H1 (cell line): ENCODE measurements around the gene ANKMY2. TPM values are rescaled to one million over a fixed set of nuclear protein-coding genes. Genes with fewer than 3 reads are reported as not detected.

Experiments used
- CTCF ChIA-PET: fragments of 300-600 bp; sonication (Branson Sonifier 250); formaldehyde crosslinking; loops from one replicate; lab custom pipeline; 2021; ENCODE audit not compliant: partially characterized antibody; lab: Charles Lee
- POLR2A ChIA-PET: fragments of 300-600 bp; sonication (Branson Sonifier 250); formaldehyde crosslinking; loops from one replicate; lab custom pipeline; 2021; ENCODE audit warnings: inconsistent platforms; ENCODE audit not compliant: partially characterized antibody; lab: Charles Lee
- DNase-seq, 2 experiments: peaks; one replicate each; pipeline versions ENCODE4 v3.0.0 to v3.0.0-alpha.2; 2010 to 2022; ENCODE audit warnings: low spot score in 2 of 2, low read depth in 1 of 2, mixed read lengths in 1 of 2
- FAIRE-seq: peaks from 2 replicates; lab custom pipeline; 2011; peaks lifted over from hg19 to GRCh38; lab: Jason Lieb, UNC
- H2AFZ ChIP-seq: 2 replicates; pipeline ENCODE4 v1.8.1; 2012; ENCODE audit warnings: low read length, inconsistent platforms
- H2AK5ac ChIP-seq: 2 replicates; pipeline ENCODE4 v1.6.1; 2013; ENCODE audit warnings: low read depth, low read length
- H2BK120ac ChIP-seq: replicated peaks from 2 replicates; pipeline ENCODE3; 2013; ENCODE audit warnings: low read depth, low read length, inconsistent platforms
- H2BK12ac ChIP-seq: 2 replicates; pipeline ENCODE4 v1.6.1; 2013; ENCODE audit warnings: low read depth, low read length
- H2BK15ac ChIP-seq: 2 replicates; pipeline ENCODE4 v1.6.1; 2013; ENCODE audit warnings: low read length
- H2BK20ac ChIP-seq: 2 replicates; pipeline ENCODE4 v1.6.1; 2013; ENCODE audit warnings: low read length
- H2BK5ac ChIP-seq: 2 replicates; pipeline ENCODE4 v1.6.1; 2013; ENCODE audit warnings: low read depth, low read length
- H3K14ac ChIP-seq: 2 replicates; pipeline ENCODE4 v1.6.1; 2013; ENCODE audit warnings: inconsistent platforms; ENCODE audit not compliant: insufficient read length
- H3K18ac ChIP-seq: 2 replicates; pipeline ENCODE4 v1.6.1; 2013; ENCODE audit warnings: low read length; ENCODE audit errors: extremely low read depth
- H3K23ac ChIP-seq: 2 replicates; pipeline ENCODE4 v1.6.1; 2013; ENCODE audit warnings: inconsistent platforms; ENCODE audit not compliant: insufficient read length
- H3K23me2 ChIP-seq: 2 replicates; pipeline ENCODE4 v1.6.1; 2013; ENCODE audit warnings: low read depth, low read length
- H3K27ac ChIP-seq: 2 replicates; pipeline ENCODE4 v1.6.1; 2011; ENCODE audit warnings: low read depth, low read length, inconsistent platforms
- H3K27me3 ChIP-seq, 4 experiments: replicated peaks in 1 of 4; 1 replicate in 1 of 4; 2 replicates in 3 of 4; pipeline versions ENCODE4 v1.6.1 to v1.8.1; 2011 to 2013; ENCODE audit warnings: low read length in 3 of 4, mild to moderate bottlenecking in 3 of 4, inconsistent platforms in 2 of 4, mixed read lengths in 2 of 4, moderate library complexity in 1 of 4; ENCODE audit not compliant: control insufficient read depth in 3 of 4, insufficient read depth in 3 of 4; ENCODE audit errors: extremely low read depth in 1 of 4
- H3K36me3 ChIP-seq, 4 experiments: 2 replicates each; pipeline versions ENCODE4 v1.6.1 to v1.8.1; 2011 to 2013; ENCODE audit warnings: mild to moderate bottlenecking in 4 of 4, low read length in 3 of 4, moderate library complexity in 2 of 4, control low read depth in 1 of 4, inconsistent platforms in 1 of 4; ENCODE audit not compliant: insufficient read depth in 4 of 4, control insufficient read depth in 2 of 4
- H3K4ac ChIP-seq: replicated peaks from 2 replicates; pipeline ENCODE3; 2013; ENCODE audit warnings: low read length, low read depth, mixed read lengths, inconsistent platforms; ENCODE audit not compliant: insufficient read length
- H3K4me1 ChIP-seq, 4 experiments: replicated peaks in 1 of 4; 1 replicate in 1 of 4; 2 replicates in 3 of 4; pipeline versions ENCODE4 v1.6.1 to v1.8.1; 2011 to 2013; ENCODE audit warnings: low read length in 3 of 4, inconsistent platforms in 2 of 4, mixed read lengths in 1 of 4; ENCODE audit not compliant: insufficient read depth in 4 of 4, control insufficient read depth in 3 of 4
- H3K4me2 ChIP-seq, 2 experiments: 2 replicates each; pipeline versions ENCODE4 v1.6.1 to v1.8.1; 2011 to 2013; ENCODE audit warnings: low read depth in 2 of 2, low read length in 2 of 2, control low read depth in 1 of 2, inconsistent platforms in 1 of 2, mild to moderate bottlenecking in 1 of 2; ENCODE audit not compliant: insufficient read depth in 1 of 2
- H3K4me3 ChIP-seq, 4 experiments: fragments of 200-600, 300-600 bp in 1 of 4; sonication (generic), shearing (Covaris generic), sonication (Bioruptor Twin) in 1 of 4; 2 replicates each; pipeline versions ENCODE4 v1.5.1 to v1.8.1; 2011 to 2016; ENCODE audit warnings: low read length in 4 of 4, low read depth in 3 of 4, control low read depth in 2 of 4, inconsistent platforms in 2 of 4, mild to moderate bottlenecking in 2 of 4, mixed read lengths in 1 of 4, moderate library complexity in 1 of 4; ENCODE audit not compliant: insufficient read depth in 2 of 4; ENCODE audit errors: extremely low read depth in 1 of 4
- H3K56ac ChIP-seq: replicated peaks from 2 replicates; pipeline ENCODE3; 2013; ENCODE audit warnings: low read depth, mild to moderate bottlenecking, mixed read lengths, low read length, inconsistent platforms; ENCODE audit not compliant: insufficient read length
- H3K79me1 ChIP-seq: 2 replicates; pipeline ENCODE4 v1.6.1; 2013; ENCODE audit warnings: low read depth, low read length, control low read depth
- H3K79me2 ChIP-seq, 2 experiments: 2 replicates each; pipeline versions ENCODE4 v1.6.1 to v1.8.1; 2012 to 2013; ENCODE audit warnings: low read length in 2 of 2, mild to moderate bottlenecking in 2 of 2, inconsistent platforms in 1 of 2; ENCODE audit not compliant: insufficient read depth in 2 of 2, control insufficient read depth in 1 of 2
- H3K9ac ChIP-seq, 4 experiments: replicated peaks in 1 of 4; 1 replicate in 1 of 4; 2 replicates in 3 of 4; pipeline versions ENCODE4 v1.6.1 to v1.8.1; 2011 to 2013; ENCODE audit warnings: low read depth in 3 of 4, low read length in 3 of 4, control low read depth in 2 of 4, mild to moderate bottlenecking in 2 of 4, moderate library complexity in 2 of 4, inconsistent platforms in 1 of 4; ENCODE audit errors: extremely low read depth in 1 of 4
- H3K9me3 ChIP-seq, 2 experiments: 2 replicates each; pipeline versions ENCODE4 v1.6.1 to v1.8.1; 2012 to 2013; ENCODE audit warnings: mild to moderate bottlenecking in 2 of 2, moderate library complexity in 2 of 2, control low read depth in 1 of 2, inconsistent platforms in 1 of 2, low read depth in 1 of 2, low read length in 1 of 2, mixed read lengths in 1 of 2; ENCODE audit not compliant: insufficient read depth in 2 of 2
- H4K20me1 ChIP-seq, 2 experiments: replicated peaks in 1 of 2; 2 replicates each; pipeline versions ENCODE3 to v1.8.1; 2011 to 2013; ENCODE audit warnings: inconsistent platforms in 2 of 2, low read length in 2 of 2, mild to moderate bottlenecking in 1 of 2; ENCODE audit not compliant: insufficient read depth in 2 of 2, control insufficient read depth in 1 of 2
- H4K5ac ChIP-seq: 2 replicates; pipeline ENCODE4 v1.6.1; 2013; ENCODE audit warnings: low read length, low read depth, mixed read lengths, inconsistent platforms; ENCODE audit not compliant: insufficient read length
- H4K8ac ChIP-seq: 2 replicates; pipeline ENCODE4 v1.8.0; 2013; ENCODE audit warnings: mild to moderate bottlenecking, moderate library complexity, low read length, inconsistent platforms; ENCODE audit not compliant: insufficient read depth; ENCODE audit errors: extremely low read depth
- H4K91ac ChIP-seq: replicated peaks from 2 replicates; pipeline ENCODE3; 2013; ENCODE audit warnings: low read length, mixed read lengths, inconsistent platforms; ENCODE audit not compliant: insufficient read length
- ASH2L ChIP-seq: fragments of 200-600, 300-600 bp; sonication (generic); IDR thresholded peaks from one replicate; pipeline ENCODE4 v1.7.1; 2017; ENCODE audit warnings: low read length
- CHD2 ChIP-seq: IDR thresholded peaks from 2 replicates; pipeline ENCODE4 v1.6.1; 2012; ENCODE audit warnings: low read length, improper control_type of control experiment
- KDM5A ChIP-seq: fragments of 200-600 bp; IDR thresholded peaks from 2 replicates; pipeline ENCODE4 v1.7.1; 2012; ENCODE audit warnings: mild to moderate bottlenecking, low read length, inconsistent platforms, mixed read lengths
- POLR2AphosphoS5 ChIP-seq: IDR thresholded peaks from 2 replicates; pipeline ENCODE4 v1.6.1; 2011; ENCODE audit warnings: low read depth, low read length
- SAP30 ChIP-seq: fragments of 300-600 bp; sonication (generic); IDR thresholded peaks from 2 replicates; pipeline ENCODE4 v1.7.1; 2012; ENCODE audit warnings: low read length, moderate library complexity, mild to moderate bottlenecking, inconsistent platforms; ENCODE audit not compliant: insufficient read depth, insufficient replicate concordance
- SIN3A ChIP-seq, 2 experiments: IDR thresholded peaks in 1 of 2; conservative IDR thresholded peaks in 1 of 2; 2 replicates each; pipeline ENCODE4 v1.6.1; 2011 to 2012; ENCODE audit warnings: low read length in 2 of 2, improper control_type of control experiment in 1 of 2, low read depth in 1 of 2, mild to moderate bottlenecking in 1 of 2
- SIX5 ChIP-seq: IDR thresholded peaks from 2 replicates; pipeline ENCODE4 v1.6.1; 2011; ENCODE audit warnings: mild to moderate bottlenecking, low read depth, low read length
- SUZ12 ChIP-seq: fragments of 200-600 bp; sonication (generic); IDR thresholded peaks from 2 replicates; pipeline ENCODE4 v1.6.1; 2012; ENCODE audit warnings: mild to moderate bottlenecking, inconsistent platforms, low read length, moderate library complexity, mixed read lengths
- TAF1 ChIP-seq: IDR thresholded peaks from 2 replicates; pipeline ENCODE4 v1.6.1; 2011; ENCODE audit warnings: mild to moderate bottlenecking, low read depth, low read length
- TAF7 ChIP-seq: optimal IDR thresholded peaks from 2 replicates; pipeline ENCODE3; 2011; ENCODE audit warnings: low read depth, mild to moderate bottlenecking, inconsistent platforms, low read length, moderate library complexity, borderline replicate concordance
- YY1 ChIP-seq: IDR thresholded peaks from 2 replicates; pipeline ENCODE4 v1.6.1; 2011; ENCODE audit warnings: low read depth, mild to moderate bottlenecking, low read length
- WGBS, 2 experiments: shearing (Covaris generic) in 1 of 2; methylation state at CpG; one replicate each; pipeline versions ENCODE4 v1.1.6 to v1.1.7; 2013 to 2015; ENCODE audit warnings: low lambda C conversion rate in 2 of 2, mixed read lengths in 2 of 2, inconsistent platforms in 1 of 2, low coverage in 1 of 2, missing lambda C conversion rate in 1 of 2; ENCODE audit not compliant: insufficient replicate concordance in 2 of 2, insufficient coverage in 1 of 2, insufficient read length in 1 of 2; ENCODE audit errors: extremely low coverage in 1 of 2, missing lambda C conversion rate in 1 of 2; 5-methylcytosine and 5-hydroxymethylcytosine counted together
- polyA plus RNA-seq, 7 experiments: library from polyadenylated mRNA; depleted of rRNA in 3 of 7; stranded (reverse) in 5 of 7; unstranded in 2 of 7; fragments of >200 nt in 5 of 7; fragments of 200-250 nt in 2 of 7; gene quantifications; 1 replicate in 5 of 7; 2 replicates in 1 of 7; 4 replicates in 1 of 7; pipeline versions ENCODE4 v1.2.1 to v1.2.3, GENCODE V29; 2011 to 2013; ENCODE audit warnings: missing spikeins in 2 of 7, mixed read lengths in 2 of 7
- total RNA-seq: library from RNA; stranded (reverse); fragmentation: NEBNext Ultra II Directional; extraction: Animal tissue kit (Norgen Biotek cat#: 25700); gene quantifications from 2 replicates; pipeline ENCODE4 v1.2.1, GENCODE V29; 2021
- TF ChIP-seq, protein P1 (sequence below): IDR thresholded peaks from 2 replicates; pipeline ENCODE4 v1.6.1; 2011; ENCODE audit warnings: low read length, improper control_type of control experiment
- TF ChIP-seq, protein P2 (sequence below): IDR thresholded peaks from 2 replicates; pipeline ENCODE4 v1.6.1; 2011; ENCODE audit warnings: low read depth, mild to moderate bottlenecking, low read length; ENCODE audit not compliant: insufficient read depth

The ANKMY2 gene
- total and polyA plus RNA-seq, 2 of the 8 experiments (the other 6 are each of a cell fraction or from before 2014, with no cell fraction given), result 5.2 to 9.3 TPM

DNA sequence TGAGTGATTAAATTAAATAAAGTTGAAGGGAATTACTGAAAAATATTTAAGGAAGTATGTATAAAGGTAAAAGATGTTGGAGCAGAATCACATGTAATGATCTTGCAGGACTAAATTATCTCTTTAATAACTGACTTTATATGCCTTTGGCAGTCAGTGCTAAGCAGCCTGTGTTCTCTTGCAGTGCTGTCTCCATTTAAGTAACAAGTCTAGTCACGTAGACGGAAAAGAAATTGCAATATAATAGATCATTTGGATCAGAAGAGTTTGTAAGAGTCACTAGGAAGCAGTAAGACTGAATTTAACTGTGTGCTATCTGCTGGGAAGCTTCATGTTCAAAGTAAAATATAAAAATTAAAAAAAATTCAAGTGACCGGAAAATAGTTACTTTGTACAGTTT, 21.8 kb upstream of the ANKMY2 start:
- H2AK5ac ChIP-seq, result no peak overlapping the region
- DNase-seq, result no peak
- POLR2A ChIA-PET, result no interaction called here
- no peak for TF ChIP-seq SIN3A (conservative IDR thresholded peaks at IDR 0.05 in 1 of 2, IDR thresholded peaks at IDR 0.05 in 1 of 2; ENCODE audit: low read depth in 1 of 2, low read length in 2 of 2)
- no peak for TF ChIP-seq SAP30
- no peak for TF ChIP-seq CHD2
- no peak for TF ChIP-seq ASH2L
- no peak for TF ChIP-seq SUZ12
- TF ChIP-seq KDM5A, result no peak
- no peak for TF ChIP-seq SIX5
- no peak for TF ChIP-seq TAF1
- TF ChIP-seq YY1, result no peak
- TF ChIP-seq TAF7, result no peak
- TF ChIP-seq, protein P1, sequence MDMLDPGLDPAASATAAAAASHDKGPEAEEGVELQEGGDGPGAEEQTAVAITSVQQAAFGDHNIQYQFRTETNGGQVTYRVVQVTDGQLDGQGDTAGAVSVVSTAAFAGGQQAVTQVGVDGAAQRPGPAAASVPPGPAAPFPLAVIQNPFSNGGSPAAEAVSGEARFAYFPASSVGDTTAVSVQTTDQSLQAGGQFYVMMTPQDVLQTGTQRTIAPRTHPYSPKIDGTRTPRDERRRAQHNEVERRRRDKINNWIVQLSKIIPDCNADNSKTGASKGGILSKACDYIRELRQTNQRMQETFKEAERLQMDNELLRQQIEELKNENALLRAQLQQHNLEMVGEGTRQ, result no peak
- TF ChIP-seq POLR2AphosphoS5, result no peak
- TF ChIP-seq, protein P2, sequence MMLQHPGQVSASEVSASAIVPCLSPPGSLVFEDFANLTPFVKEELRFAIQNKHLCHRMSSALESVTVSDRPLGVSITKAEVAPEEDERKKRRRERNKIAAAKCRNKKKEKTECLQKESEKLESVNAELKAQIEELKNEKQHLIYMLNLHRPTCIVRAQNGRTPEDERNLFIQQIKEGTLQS, result no peak

More for the DNA sequence above, 21.8 kb upstream of the ANKMY2 start:
- Histone ChIP-seq H2BK12ac (no peak overlapping the region), H3K18ac (no peak overlapping the region), H3K56ac (no peak overlapping the region), H4K20me1 (peaks cover 0 to 4% of the 10 kb centered on the region in 2 experiments), H3K4ac (no peak overlapping the region), H4K91ac (no peak overlapping the region), H4K5ac (no peak overlapping the region), H2BK15ac (no peak overlapping the region), H3K4me3 (no peak overlapping the region), H2BK120ac (no peak overlapping the region), H3K14ac (no peak overlapping the region), H3K4me2 (no peak overlapping the region), H3K79me1 (no peaks in the 10 kb centered on the region; the same call in 1 of the 2 replicates), H3K4me1 (peaks cover 0 to 13% (median 5%) of the 10 kb centered on the region in 4 experiments; a peak in 4 of 7 replicates), H2BK20ac (no peak overlapping the region), H3K27me3 (no peaks in the 10 kb centered on the region), H2AFZ (no peak overlapping the region), H2BK5ac (no peak overlapping the region), H3K36me3 (peaks cover 0 to 16% (median 1%) of the 10 kb centered on the region in 4 experiments; a peak in 3 of 8 replicates), H3K79me2 (peaks cover 3 to 75% of the 10 kb centered on the region in 2 experiments; a peak in 3 of 4 replicates), H3K9me3 (no peaks in the 10 kb centered on the region), H3K23me2 (no peaks in the 10 kb centered on the region), H4K8ac (no peak overlapping the region), H3K9ac (no peak overlapping the region), H3K27ac (no peak overlapping the region), H3K23ac (no peak overlapping the region)
- CTCF ChIA-PET, result interaction anchor here (1.1 to 1.6 kb wide), 2 partner anchors 27 to 28 kb away, joined by 3 to 5 read pairs; no protein-coding TSS in a partner anchor
- FAIRE-seq, result no peak
- WGBS, 2 experiments, result 82% methylated on average over 3 of the region's 3 CpGs; no CpG with 5 or more reads in 1 of the 2 experiments
